SK-N-SH treated with all-trans-retinoic acid at 6 μM for 48 hours (cell line): Measurements from ENCODE around the gene ZFP90.

Experiments
- ARNTL ChIP-seq: fragments of 450-650 bp; formaldehyde crosslinking; IDR thresholded peaks from 2 replicates; pipeline ENCODE4 v1.5.0; 2020; ENCODE audit warnings: low read depth, mild to moderate bottlenecking, moderate library complexity, borderline replicate concordance
- CSDC2 ChIP-seq: fragments of 250-450 bp; sonication (Bioruptor Pico); IDR thresholded peaks from 2 replicates; pipeline ENCODE4 v1.5.0; 2020; ENCODE audit warnings: mild to moderate bottlenecking, moderate library complexity
- GLIS3 ChIP-seq: fragments of 250-450 bp; sonication (Bioruptor Pico); IDR thresholded peaks from 2 replicates; pipeline ENCODE4 v1.5.0; 2020; ENCODE audit warnings: mild to moderate bottlenecking, moderate library complexity
- ISL1 ChIP-seq: fragments of 250-450 bp; sonication (Bioruptor Pico); IDR thresholded peaks from 2 replicates; pipeline ENCODE4 v2.1.2; 2022; ENCODE audit warnings: mild to moderate bottlenecking, moderate library complexity
- PATZ1 ChIP-seq: fragments of 250-450 bp; sonication (Bioruptor Pico); IDR thresholded peaks from 2 replicates; pipeline ENCODE4 v1.8.0; 2020; ENCODE audit warnings: mild to moderate bottlenecking, moderate library complexity, borderline replicate concordance
- PPARA ChIP-seq: fragments of 250-450 bp; sonication (Bioruptor Pico); IDR thresholded peaks from 2 replicates; pipeline ENCODE4 v1.5.0; 2020; ENCODE audit warnings: mild to moderate bottlenecking, borderline replicate concordance
- RARB ChIP-seq: fragments of 250-450 bp; sonication (Bioruptor Pico); IDR thresholded peaks from 2 replicates; pipeline ENCODE4 v1.8.0; 2021; ENCODE audit warnings: mild to moderate bottlenecking, moderate library complexity
- ZFP3 ChIP-seq: fragments of 250-450 bp; sonication (Bioruptor Pico); IDR thresholded peaks from 2 replicates; pipeline ENCODE4 v1.5.0; 2020; ENCODE audit warnings: mild to moderate bottlenecking, moderate library complexity
- TF ChIP-seq, protein P1 (sequence below): fragments of 250-450 bp; sonication (Bioruptor Pico); IDR thresholded peaks from 2 replicates; pipeline ENCODE4 v1.5.0; 2020; ENCODE audit warnings: mild to moderate bottlenecking, moderate library complexity
- TF ChIP-seq, protein P2 (sequence below): fragments of 250-450 bp; sonication (Bioruptor Pico); IDR thresholded peaks from 2 replicates; pipeline ENCODE4 v1.5.1; 2021; ENCODE audit warnings: mild to moderate bottlenecking, moderate library complexity

GRCh38 chr16:68528686-68529379 is 10.3 kb upstream of the ZFP90 start:
- no peak for TF ChIP-seq GLIS3 (CRISPR knock-in tag)
- TF ChIP-seq PPARA (CRISPR knock-in tag): no peak
- TF ChIP-seq RARB (CRISPR knock-in tag): no peak
- no peak for TF ChIP-seq ZFP3 (CRISPR knock-in tag)
- no peak for TF ChIP-seq CSDC2 (CRISPR knock-in tag)
- TF ChIP-seq, protein P1, sequence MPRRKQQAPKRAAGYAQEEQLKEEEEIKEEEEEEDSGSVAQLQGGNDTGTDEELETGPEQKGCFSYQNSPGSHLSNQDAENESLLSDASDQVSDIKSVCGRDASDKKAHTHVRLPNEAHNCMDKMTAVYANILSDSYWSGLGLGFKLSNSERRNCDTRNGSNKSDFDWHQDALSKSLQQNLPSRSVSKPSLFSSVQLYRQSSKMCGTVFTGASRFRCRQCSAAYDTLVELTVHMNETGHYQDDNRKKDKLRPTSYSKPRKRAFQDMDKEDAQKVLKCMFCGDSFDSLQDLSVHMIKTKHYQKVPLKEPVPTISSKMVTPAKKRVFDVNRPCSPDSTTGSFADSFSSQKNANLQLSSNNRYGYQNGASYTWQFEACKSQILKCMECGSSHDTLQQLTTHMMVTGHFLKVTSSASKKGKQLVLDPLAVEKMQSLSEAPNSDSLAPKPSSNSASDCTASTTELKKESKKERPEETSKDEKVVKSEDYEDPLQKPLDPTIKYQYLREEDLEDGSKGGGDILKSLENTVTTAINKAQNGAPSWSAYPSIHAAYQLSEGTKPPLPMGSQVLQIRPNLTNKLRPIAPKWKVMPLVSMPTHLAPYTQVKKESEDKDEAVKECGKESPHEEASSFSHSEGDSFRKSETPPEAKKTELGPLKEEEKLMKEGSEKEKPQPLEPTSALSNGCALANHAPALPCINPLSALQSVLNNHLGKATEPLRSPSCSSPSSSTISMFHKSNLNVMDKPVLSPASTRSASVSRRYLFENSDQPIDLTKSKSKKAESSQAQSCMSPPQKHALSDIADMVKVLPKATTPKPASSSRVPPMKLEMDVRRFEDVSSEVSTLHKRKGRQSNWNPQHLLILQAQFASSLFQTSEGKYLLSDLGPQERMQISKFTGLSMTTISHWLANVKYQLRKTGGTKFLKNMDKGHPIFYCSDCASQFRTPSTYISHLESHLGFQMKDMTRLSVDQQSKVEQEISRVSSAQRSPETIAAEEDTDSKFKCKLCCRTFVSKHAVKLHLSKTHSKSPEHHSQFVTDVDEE (CRISPR knock-in tag): no peak
- TF ChIP-seq ARNTL (CRISPR knock-in tag): no peak
- TF ChIP-seq ISL1 (CRISPR knock-in tag): no peak
- no peak for TF ChIP-seq PATZ1
- TF ChIP-seq, protein P2, sequence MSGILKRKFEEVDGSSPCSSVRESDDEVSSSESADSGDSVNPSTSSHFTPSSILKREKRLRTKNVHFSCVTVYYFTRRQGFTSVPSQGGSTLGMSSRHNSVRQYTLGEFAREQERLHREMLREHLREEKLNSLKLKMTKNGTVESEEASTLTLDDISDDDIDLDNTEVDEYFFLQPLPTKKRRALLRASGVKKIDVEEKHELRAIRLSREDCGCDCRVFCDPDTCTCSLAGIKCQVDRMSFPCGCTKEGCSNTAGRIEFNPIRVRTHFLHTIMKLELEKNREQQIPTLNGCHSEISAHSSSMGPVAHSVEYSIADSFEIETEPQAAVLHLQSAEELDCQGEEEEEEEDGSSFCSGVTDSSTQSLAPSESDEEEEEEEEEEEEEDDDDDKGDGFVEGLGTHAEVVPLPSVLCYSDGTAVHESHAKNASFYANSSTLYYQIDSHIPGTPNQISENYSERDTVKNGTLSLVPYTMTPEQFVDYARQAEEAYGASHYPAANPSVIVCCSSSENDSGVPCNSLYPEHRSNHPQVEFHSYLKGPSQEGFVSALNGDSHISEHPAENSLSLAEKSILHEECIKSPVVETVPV: no peak
